ENCODE data around the gene DGKZ.

Gene DGKZ

DNA sequence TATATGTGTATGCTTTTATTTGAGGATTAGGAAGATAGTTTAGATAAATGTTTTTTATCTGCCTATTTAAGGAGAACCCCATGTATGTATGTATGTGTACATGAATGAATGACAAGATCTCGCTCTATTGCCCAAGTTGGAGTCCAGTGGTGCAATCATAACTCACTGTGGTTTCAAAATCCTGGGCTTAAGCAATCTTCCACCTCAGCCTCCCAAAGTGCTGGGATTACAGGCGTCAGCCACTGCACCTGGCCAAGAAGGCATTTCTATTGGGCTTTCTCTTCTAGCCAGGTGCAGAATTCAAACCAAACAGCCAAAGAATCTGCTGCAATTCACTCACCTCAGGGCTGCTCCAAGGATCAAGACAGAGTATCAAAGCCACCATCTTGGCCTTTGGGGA, 25.5 kb upstream of the DGKZ start:
- H3K79me2 ChIP-seq (ENCODE audit: low read length), result no peaks in the 10 kb centered on the region
- no peak overlapping the region for H2AFZ ChIP-seq (ENCODE audit: low read length)
- H4K20me1 ChIP-seq (ENCODE audit: insufficient read depth, low read length), result no peaks in the 10 kb centered on the region
- peaks cover 7% of the 10 kb centered on the region; the same call in 1 of the 2 replicates for H3K4me1 ChIP-seq (ENCODE audit: low read length)
- H3K27ac ChIP-seq (ENCODE audit: low read length), result no peak overlapping the region
- H3K4me2 ChIP-seq (ENCODE audit: low read depth, low read length), result no peak overlapping the region
- peaks cover 10% of the 10 kb centered on the region for H3K27me3 ChIP-seq (replicated peaks; ENCODE audit: insufficient read depth, low read length)
- H3K9ac ChIP-seq (ENCODE audit: low read length), result no peak overlapping the region
- TF ChIP-seq, protein P1, sequence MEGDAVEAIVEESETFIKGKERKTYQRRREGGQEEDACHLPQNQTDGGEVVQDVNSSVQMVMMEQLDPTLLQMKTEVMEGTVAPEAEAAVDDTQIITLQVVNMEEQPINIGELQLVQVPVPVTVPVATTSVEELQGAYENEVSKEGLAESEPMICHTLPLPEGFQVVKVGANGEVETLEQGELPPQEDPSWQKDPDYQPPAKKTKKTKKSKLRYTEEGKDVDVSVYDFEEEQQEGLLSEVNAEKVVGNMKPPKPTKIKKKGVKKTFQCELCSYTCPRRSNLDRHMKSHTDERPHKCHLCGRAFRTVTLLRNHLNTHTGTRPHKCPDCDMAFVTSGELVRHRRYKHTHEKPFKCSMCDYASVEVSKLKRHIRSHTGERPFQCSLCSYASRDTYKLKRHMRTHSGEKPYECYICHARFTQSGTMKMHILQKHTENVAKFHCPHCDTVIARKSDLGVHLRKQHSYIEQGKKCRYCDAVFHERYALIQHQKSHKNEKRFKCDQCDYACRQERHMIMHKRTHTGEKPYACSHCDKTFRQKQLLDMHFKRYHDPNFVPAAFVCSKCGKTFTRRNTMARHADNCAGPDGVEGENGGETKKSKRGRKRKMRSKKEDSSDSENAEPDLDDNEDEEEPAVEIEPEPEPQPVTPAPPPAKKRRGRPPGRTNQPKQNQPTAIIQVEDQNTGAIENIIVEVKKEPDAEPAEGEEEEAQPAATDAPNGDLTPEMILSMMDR (IDR thresholded peaks at IDR 0.05; ENCODE audit: low read length), result no peak
- TF ChIP-seq EZH2phosphoT487 (IDR thresholded peaks at IDR 0.05; ENCODE audit: low read length), result no peak
- TF ChIP-seq EZH2 (optimal IDR thresholded peaks at IDR 0.05; ENCODE audit: low read depth, low read length), result no peak
- no peak overlapping the region for H3K4me3 ChIP-seq (ENCODE audit: low read length)
- no peaks in the 10 kb centered on the region for H3K36me3 ChIP-seq (replicated peaks; ENCODE audit: insufficient read depth, low read length)
- no peak for DNase-seq
- H3F3A ChIP-seq (ENCODE audit: insufficient read depth, low read length), result no peaks in the 10 kb centered on the region
- H3K9me3 ChIP-seq (replicated peaks; ENCODE audit: insufficient read depth, low read length), result no peaks in the 10 kb centered on the region
- H3K9me2 ChIP-seq (replicated peaks; ENCODE audit: insufficient read depth, low read length), result no peaks in the 10 kb centered on the region

DNA sequence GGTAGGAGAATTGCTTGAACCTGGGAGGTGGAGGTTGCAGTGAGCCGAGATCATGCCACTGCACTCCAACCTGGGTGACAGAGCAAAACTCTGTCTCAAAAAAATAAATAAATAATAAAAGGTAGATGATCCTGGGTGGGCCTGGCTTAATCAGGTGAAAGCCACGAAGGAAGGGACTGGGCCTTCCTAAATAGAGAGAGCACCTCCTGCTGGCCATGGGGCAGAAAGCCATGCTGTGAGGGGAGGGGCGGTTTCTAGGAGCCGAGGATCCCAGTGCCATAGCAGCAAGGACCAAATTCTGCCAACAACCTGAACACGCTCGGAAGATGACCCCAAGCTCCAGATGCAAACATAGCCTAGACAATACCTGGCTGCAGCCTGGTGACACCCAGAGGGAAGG, 24.5 kb upstream of the DGKZ start:
- Histone ChIP-seq H4K20me1 (ENCODE audit: insufficient read depth, low read length) (no peaks in the 10 kb centered on the region), H3K4me2 (ENCODE audit: low read depth, low read length) (no peak overlapping the region), H3K9me3 (replicated peaks; ENCODE audit: insufficient read depth, low read length) (no peaks in the 10 kb centered on the region), H3K9ac (ENCODE audit: low read length) (no peak overlapping the region), H3K4me3 (ENCODE audit: low read length) (no peak overlapping the region), H3K27me3 (replicated peaks; ENCODE audit: insufficient read depth, low read length) (peaks cover 17% of the 10 kb centered on the region), H3K36me3 (replicated peaks; ENCODE audit: insufficient read depth, low read length) (no peaks in the 10 kb centered on the region), H3K79me2 (ENCODE audit: low read length) (no peaks in the 10 kb centered on the region), H3K9me2 (replicated peaks; ENCODE audit: insufficient read depth, low read length) (no peaks in the 10 kb centered on the region), H3F3A (ENCODE audit: insufficient read depth, low read length) (no peaks in the 10 kb centered on the region), H3K4me1 (ENCODE audit: low read length) (peaks cover 7% of the 10 kb centered on the region; the same call in 1 of the 2 replicates), H3K27ac (ENCODE audit: low read length) (no peak overlapping the region), H2AFZ (ENCODE audit: low read length) (no peak overlapping the region)
- no peak for DNase-seq
- TF ChIP-seq, protein P1 (IDR thresholded peaks at IDR 0.05; ENCODE audit: low read length), result peak; percentile 32
- TF ChIP-seq EZH2 (optimal IDR thresholded peaks at IDR 0.05; ENCODE audit: low read depth, low read length) (no peak), EZH2phosphoT487 (IDR thresholded peaks at IDR 0.05; ENCODE audit: low read length) (no peak)

DNA sequence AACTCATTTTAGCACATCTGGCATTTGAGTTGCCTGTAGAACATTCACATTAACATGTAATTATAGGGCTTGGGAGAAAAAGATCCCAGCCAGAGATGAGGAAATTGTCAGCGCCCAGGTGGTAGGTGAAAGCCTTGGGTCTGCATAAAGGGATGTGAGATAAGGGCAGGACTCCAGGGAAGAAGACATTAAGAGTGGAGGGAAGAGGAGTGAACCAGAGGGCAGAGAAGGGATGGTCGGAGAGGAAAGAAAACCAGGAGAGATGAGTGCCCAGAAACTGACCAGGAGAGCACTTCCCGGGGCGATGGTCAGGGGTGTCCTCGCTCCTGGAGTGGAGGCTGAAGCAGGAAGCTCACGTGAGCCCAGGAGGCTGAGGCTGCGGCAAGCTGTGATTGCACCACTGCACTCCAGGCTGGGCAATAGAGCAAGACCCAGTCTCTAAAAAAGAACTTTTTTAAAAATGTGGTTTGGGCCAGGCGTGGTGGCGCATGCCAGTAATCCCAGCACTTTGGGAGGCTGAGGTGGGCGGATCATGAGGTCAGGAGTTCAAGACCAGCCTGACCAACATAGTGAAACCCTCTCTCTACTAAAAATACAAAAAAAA, 20.3 kb upstream of the DGKZ start:
- Histone ChIP-seq H3K27ac (ENCODE audit: low read length) (no peak overlapping the region), H3K4me3 (ENCODE audit: low read length) (no peak overlapping the region), H4K20me1 (ENCODE audit: insufficient read depth, low read length) (no peaks in the 10 kb centered on the region), H2AFZ (ENCODE audit: low read length) (no peak overlapping the region), H3K79me2 (ENCODE audit: low read length) (no peaks in the 10 kb centered on the region), H3K36me3 (replicated peaks; ENCODE audit: insufficient read depth, low read length) (no peaks in the 10 kb centered on the region), H3K27me3 (replicated peaks; ENCODE audit: insufficient read depth, low read length) (peaks cover 48% of the 10 kb centered on the region), H3K4me1 (ENCODE audit: low read length) (no peaks in the 10 kb centered on the region), H3F3A (ENCODE audit: insufficient read depth, low read length) (no peaks in the 10 kb centered on the region), H3K9me3 (replicated peaks; ENCODE audit: insufficient read depth, low read length) (no peaks in the 10 kb centered on the region), H3K9ac (ENCODE audit: low read length) (no peak overlapping the region), H3K4me2 (ENCODE audit: low read depth, low read length) (no peak overlapping the region), H3K9me2 (replicated peaks; ENCODE audit: insufficient read depth, low read length) (no peaks in the 10 kb centered on the region)
- DNase-seq, result no peak
- no peak for TF ChIP-seq EZH2 (optimal IDR thresholded peaks at IDR 0.05; ENCODE audit: low read depth, low read length)
- TF ChIP-seq EZH2phosphoT487 (IDR thresholded peaks at IDR 0.05; ENCODE audit: low read length), result no peak
- TF ChIP-seq, protein P1 (IDR thresholded peaks at IDR 0.05; ENCODE audit: low read length), result no peak
